Measurements from ENCODE around the gene IL32.

IL32 gene

GRCh38 chr16:3118204-3118790 is 52.9 kb downstream of the IL32 start:
- H3K4me3 ChIP-seq (ENCODE audit: low read depth, low read length) = no peak overlapping the region
- TF ChIP-seq CTCF (IDR thresholded peaks at IDR 0.05; ENCODE audit: control insufficient read depth, extremely low read depth, insufficient read depth) = no peak
- DNase-seq (ENCODE audit: low read depth) = no peak

GRCh38 chr16:3118846-3119245 is 53.4 kb downstream of the IL32 start:
- no peak for TF ChIP-seq CTCF (IDR thresholded peaks at IDR 0.05; ENCODE audit: control insufficient read depth, extremely low read depth, insufficient read depth)
- DNase-seq (ENCODE audit: low read depth) = no peak
- H3K4me3 ChIP-seq (ENCODE audit: low read depth, low read length) = no peak overlapping the region
